Sciatic nerve (tissue), 2 donors: ENCODE results near the gene OSTF1. TPM values are rescaled to one million over a fixed set of nuclear protein-coding genes. Genes with fewer than 3 reads are reported as not detected.

Experiments used
- ATAC-seq: fragments of 200-7000 bp; cut with Tn5 transposase; one replicate; pipeline ENCODE4 v1.9.1; 2020; ENCODE audit warnings: mild to moderate bottlenecking, moderate library complexity
- DNase-seq: peaks from one replicate; pipeline ENCODE4 v3.0.0-alpha.2; 2020; ENCODE audit warnings: low spot score
- intact Hi-C: fragments of 100-400 bp; cut with DNase I; formaldehyde crosslinking; loops from one replicate; pipeline ENCODE4 v1.14.2; 2022
- total RNA-seq: library from RNA; stranded (reverse); fragmentation: NEBNext Ultra II Directional; extraction: Animal tissue kit (Norgen Biotek cat#: 25700); gene quantifications from one replicate; pipeline ENCODE4 v1.2.1, GENCODE V29; 2021
- donor health status: DM: no; HTN: no; CAD: no.
- donor health status: DM: no; HTN: no; CAD: no.

The OSTF1 gene
- total RNA-seq, 1 donor from 2014 or later = 57.6 TPM

- ATAC-seq (peak; percentile 83), DNase-seq (no peak)
- intact Hi-C loops = no loop called here
Measured at GRCh38 chr9:75148561-75148960, 60.2 kb downstream of the OSTF1 start.

GRCh38 chr9:75149841-75150241 lies 61.5 kb downstream of the OSTF1 start:
- intact Hi-C loops = loop anchor here (10.0 kb wide), 1 partner anchor 55 kb away; no protein-coding TSS in a partner anchor
- DNase-seq (no peak), ATAC-seq (no peak)

GRCh38 chr9:75150512-75150911 lies 62.2 kb downstream of the OSTF1 start:
- intact Hi-C loops = loop anchor here (10.0 kb wide), 1 partner anchor 56 kb away; no protein-coding TSS in a partner anchor
- ATAC-seq = no peak
- no peak for DNase-seq

- no peak for ATAC-seq
- intact Hi-C loops = loop anchor here (10.0 kb wide), 1 partner anchor 58 kb away; no protein-coding TSS in a partner anchor
Measured at GRCh38 chr9:75152416-75152815, 64.1 kb downstream of the OSTF1 start.

GRCh38 chr9:75156858-75157257 lies 68.5 kb downstream of the OSTF1 start:
- ATAC-seq (no peak), DNase-seq (no peak)
- intact Hi-C loops = loop anchor here (10.0 kb wide), 1 partner anchor 62 kb away; no protein-coding TSS in a partner anchor

More at GRCh38 chr9:75152416-75152815, 64.1 kb downstream of the OSTF1 start:
- DNase-seq = no peak

GRCh38 chr9:75161116-75161857 lies 73.0 kb downstream of the OSTF1 start:
- no peak for ATAC-seq
- intact Hi-C loops = no loop called here
- no peak for DNase-seq

- intact Hi-C loops = no loop called here
- ATAC-seq = no peak
- no peak for DNase-seq
Measured at GRCh38 chr9:75163764-75164163, 75.5 kb downstream of the OSTF1 start.

GRCh38 chr9:75164573-75164972 lies 76.3 kb downstream of the OSTF1 start:
- intact Hi-C loops = no loop called here
- ATAC-seq = no peak

GRCh38 chr9:75167281-75167680 lies 79.0 kb downstream of the OSTF1 start:
- ATAC-seq = no peak
- intact Hi-C loops = no loop called here

More at GRCh38 chr9:75164573-75164972, 76.3 kb downstream of the OSTF1 start:
- DNase-seq = no peak

GRCh38 chr9:75168270-75169178 lies 80.2 kb downstream of the OSTF1 start:
- DNase-seq (no peak), ATAC-seq (peak; percentile 38)
- intact Hi-C loops = no loop called here

More at GRCh38 chr9:75167281-75167680, 79.0 kb downstream of the OSTF1 start:
- DNase-seq = no peak

GRCh38 chr9:75169623-75170022 lies 81.3 kb downstream of the OSTF1 start:
- ATAC-seq (peak; percentile 15), DNase-seq (no peak)
- intact Hi-C loops = no loop called here

- no peak for ATAC-seq
- intact Hi-C loops = no loop called here
Measured at GRCh38 chr9:75170898-75171360, 82.6 kb downstream of the OSTF1 start.

GRCh38 chr9:75175395-75175794 lies 87.1 kb downstream of the OSTF1 start:
- intact Hi-C loops = no loop called here
- ATAC-seq (no peak), DNase-seq (no peak)

More at GRCh38 chr9:75170898-75171360, 82.6 kb downstream of the OSTF1 start:
- no peak for DNase-seq

GRCh38 chr9:75176037-75176436 lies 87.7 kb downstream of the OSTF1 start:
- intact Hi-C loops = no loop called here
- ATAC-seq (no peak), DNase-seq (no peak)

- ATAC-seq (no peak), DNase-seq (no peak)
- intact Hi-C loops = no loop called here
Measured at GRCh38 chr9:75181750-75182149, 93.4 kb downstream of the OSTF1 start.

- DNase-seq (no peak), ATAC-seq (no peak)
- intact Hi-C loops = no loop called here
Measured at GRCh38 chr9:75183306-75183705, 95.0 kb downstream of the OSTF1 start.

GRCh38 chr9:75184471-75184870 lies 96.2 kb downstream of the OSTF1 start:
- no peak for ATAC-seq
- DNase-seq = no peak
- intact Hi-C loops = no loop called here

- intact Hi-C loops = no loop called here
- no peak for ATAC-seq
- no peak for DNase-seq
Measured at GRCh38 chr9:75185585-75186170, 97.4 kb downstream of the OSTF1 start.

- intact Hi-C loops = no loop called here
- ATAC-seq (no peak), DNase-seq (no peak)
Measured at GRCh38 chr9:75186767-75187380, 98.6 kb downstream of the OSTF1 start.
